Adrenal gland (tissue), 5 donors: ENCODE data around the gene NCKAP5.

ENCODE experiments used
- CTCF ChIP-seq, 6 experiments: fragments of 450-650 bp in 4 of 6; fragments of 200-600 bp in 2 of 6; sonication (generic) in 1 of 6; IDR thresholded peaks; 1 replicate in 5 of 6; 2 replicates in 1 of 6; pipeline versions ENCODE4 v1.5.1 to v1.8.0; 2016 to 2021; ENCODE audit warnings: antibody characterized with exemption in 6 of 6, mild to moderate bottlenecking in 2 of 6, moderate library complexity in 1 of 6
- POLR2A ChIP-seq, 2 donors: fragments of 450-650 bp; IDR thresholded peaks; one replicate each; pipeline ENCODE4 v1.6.1; 2017; ENCODE audit warnings: antibody characterized with exemption in 2 of 2, mild to moderate bottlenecking in 2 of 2, moderate library complexity in 1 of 2
- donor health status: DM: no; HTN: no; CAD: no.

DNA sequence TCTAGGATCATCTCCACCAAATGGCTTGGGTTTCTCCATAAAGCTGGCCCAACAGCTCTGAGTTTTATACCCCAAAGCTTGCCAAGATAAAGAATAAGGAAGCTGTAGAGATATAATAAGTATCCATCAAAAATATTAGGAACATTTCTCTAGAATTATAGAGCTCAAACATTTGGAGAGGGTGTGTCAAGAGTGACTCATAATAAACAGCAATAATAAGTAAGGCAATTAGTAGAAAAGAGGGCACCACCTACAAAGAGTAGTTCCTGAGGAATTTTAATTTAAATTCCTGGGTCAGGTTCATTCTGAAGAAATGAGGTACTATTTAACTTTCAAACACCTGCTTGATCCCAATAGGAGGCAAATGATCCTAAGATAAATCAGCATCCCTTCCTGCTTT is 41.4 kb upstream of the NCKAP5 start:
- TF ChIP-seq CTCF (IDR thresholded peaks at IDR 0.05) (no peak), POLR2A (IDR thresholded peaks at IDR 0.05) (no peak)
